Putamen (tissue), 1 donor: ENCODE data around the gene FAM174C.
"Not testable (repeated sequence)": the region's sequence is repeated elsewhere in the genome, so short reads cannot be mapped to it uniquely, and the experiment has no call there.

Experiments
- DNase-seq: peaks from one replicate; pipeline ENCODE4 v3.0.0-alpha.2; 2016; ENCODE audit warnings: low spot score

The FAM174C gene

GRCh38 chr19:1237027-1237659 is 38.2 kb upstream of the FAM174C start:
- DNase-seq: no peak

- DNase-seq: no peak
Measured at GRCh38 chr19:1237754-1238368, 37.5 kb upstream of the FAM174C start, which contains the start of gene CBARP. CBARP (minus strand) TSS chr19:1238005; CDS start chr19:1236100, 1,905 bp downstream.

GRCh38 chr19:1238369-1239303 is 36.7 kb upstream of the FAM174C start:
- no peak for DNase-seq

GRCh38 chr19:1239420-1239795 is 35.9 kb upstream of the FAM174C start:
- DNase-seq: no peak

GRCh38 chr19:1239796-1240737 is 35.3 kb upstream of the FAM174C start:
- DNase-seq: peak; percentile 93

- DNase-seq: no peak
Measured at GRCh38 chr19:1240925-1241324, 34.4 kb upstream of the FAM174C start.

GRCh38 chr19:1241417-1242095 is 33.8 kb upstream of the FAM174C start, which contains the start of gene ATP5F1D:
ATP5F1D (plus strand) TSS chr19:1241751; CDS start chr19:1241851, 100 bp downstream.
- DNase-seq: peak; percentile 93

- peak; percentile 85 for DNase-seq
Measured at GRCh38 chr19:1243768-1244692, 31.3 kb upstream of the FAM174C start.

GRCh38 chr19:1244693-1245451 is 30.5 kb upstream of the FAM174C start:
- no peak for DNase-seq

GRCh38 chr19:1245494-1246264 is 29.7 kb upstream of the FAM174C start:
- DNase-seq: no peak

- not testable (repeated sequence) for DNase-seq
Measured at GRCh38 chr19:1246265-1247087, 28.9 kb upstream of the FAM174C start.

GRCh38 chr19:1247748-1248138 is 27.6 kb upstream of the FAM174C start:
- DNase-seq: no peak

GRCh38 chr19:1248139-1248785 is 27.1 kb upstream of the FAM174C start, which contains the start of gene MIDN:
MIDN (plus strand) TSS chr19:1248583; CDS start chr19:1250297, 1,714 bp downstream.
- DNase-seq: peak; percentile 42

- no peak for DNase-seq
Measured at GRCh38 chr19:1248786-1249297, 26.5 kb upstream of the FAM174C start.

- peak; percentile 95 for DNase-seq
Measured at GRCh38 chr19:1249298-1249989, 25.9 kb upstream of the FAM174C start.

- no peak for DNase-seq
Measured at GRCh38 chr19:1249990-1250436, 25.3 kb upstream of the FAM174C start.
